Measurements from ENCODE around the gene SLC25A52.
"Not testable (repeated sequence)": the region's sequence is repeated elsewhere in the genome, so short reads cannot be mapped to it uniquely, and the experiment has no call there.

The SLC25A52 gene

DNA sequence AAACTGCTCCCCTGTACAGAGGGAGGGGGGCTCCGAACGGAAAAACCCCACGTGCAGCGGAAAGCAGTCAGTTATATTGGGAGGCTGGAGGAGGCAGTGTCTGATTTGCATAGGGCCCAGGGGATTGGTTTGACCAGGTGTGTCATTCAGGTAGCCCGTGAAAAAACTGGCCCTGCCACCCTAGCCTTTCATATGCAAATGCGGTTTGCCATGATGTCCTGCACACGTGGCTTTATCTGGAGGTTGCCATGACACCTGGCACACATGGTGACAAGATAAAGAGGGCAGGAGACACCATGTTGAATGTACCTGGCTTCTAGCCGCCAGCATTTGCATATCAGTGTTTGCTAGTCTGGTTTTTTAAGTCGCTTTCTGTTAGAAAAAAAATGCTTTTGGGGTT, 20.5 kb downstream of the SLC25A52 start:
- DNase-seq (ENCODE audit: low spot score): no peak

DNA sequence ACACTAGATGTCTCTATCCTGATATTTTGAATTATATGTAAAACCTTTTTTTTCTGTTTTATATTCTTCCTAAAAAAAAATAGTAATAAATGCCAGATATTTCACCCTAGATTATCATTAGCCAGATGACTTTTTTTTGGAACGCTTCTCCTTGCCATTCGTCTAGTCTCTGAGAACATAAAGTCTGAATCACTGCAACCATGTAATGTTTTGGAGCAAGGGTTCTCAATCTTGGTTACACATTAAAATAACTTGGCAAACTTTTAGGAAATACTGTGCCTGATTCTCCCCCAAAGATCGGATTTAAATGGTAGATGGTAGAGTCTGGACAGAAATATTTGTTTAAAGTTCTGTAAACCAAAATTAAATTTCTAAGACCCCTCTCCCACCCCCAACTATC, 21.0 kb downstream of the SLC25A52 start:
- DNase-seq (ENCODE audit: low spot score): no peak

DNA sequence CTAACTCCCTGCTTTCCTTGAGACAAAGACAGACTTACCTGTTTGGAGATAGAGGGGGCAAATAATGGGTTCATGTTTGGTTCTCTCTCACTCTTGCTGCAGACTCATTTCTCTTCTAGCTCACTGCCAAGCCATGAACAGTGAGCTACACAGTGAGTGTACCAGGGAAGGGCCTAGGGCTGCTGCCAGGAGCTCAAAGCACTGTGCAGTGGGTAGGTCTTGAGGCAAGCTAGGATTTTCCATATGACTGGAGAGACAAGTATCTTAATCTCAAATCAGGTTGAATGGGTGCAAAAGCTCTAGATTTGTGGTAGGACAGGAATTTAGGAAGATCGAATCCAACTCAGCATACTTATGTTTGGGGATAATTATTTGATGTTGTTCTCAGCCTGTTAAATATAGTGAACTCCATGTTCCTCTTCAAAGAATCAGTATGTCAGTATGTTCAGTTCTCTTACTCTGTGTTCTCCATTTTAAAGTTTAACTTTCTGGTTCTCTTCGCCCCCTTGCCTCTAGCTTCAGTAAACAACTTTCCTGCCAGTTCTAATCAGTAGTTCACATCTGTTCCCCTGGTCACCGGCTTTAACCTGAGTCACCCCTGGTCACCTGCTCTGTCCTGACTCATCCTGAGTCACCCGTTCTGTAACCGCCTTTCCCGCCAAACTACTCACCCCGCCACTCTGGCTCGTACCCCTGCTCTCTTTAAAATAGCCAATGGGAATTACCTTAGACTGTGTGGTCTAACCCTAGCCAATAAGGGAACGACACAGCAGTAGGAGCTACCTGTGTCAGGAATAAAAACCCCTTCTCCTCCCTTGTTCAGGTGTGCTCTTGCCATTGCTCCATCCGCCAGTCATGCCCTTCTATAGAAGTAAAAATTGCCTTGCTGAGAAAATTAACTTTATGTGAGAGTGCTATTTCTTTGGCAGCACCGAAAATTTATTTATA, 21.9 kb downstream of the SLC25A52 start:
- DNase-seq (ENCODE audit: low spot score): peak; percentile 43

DNA sequence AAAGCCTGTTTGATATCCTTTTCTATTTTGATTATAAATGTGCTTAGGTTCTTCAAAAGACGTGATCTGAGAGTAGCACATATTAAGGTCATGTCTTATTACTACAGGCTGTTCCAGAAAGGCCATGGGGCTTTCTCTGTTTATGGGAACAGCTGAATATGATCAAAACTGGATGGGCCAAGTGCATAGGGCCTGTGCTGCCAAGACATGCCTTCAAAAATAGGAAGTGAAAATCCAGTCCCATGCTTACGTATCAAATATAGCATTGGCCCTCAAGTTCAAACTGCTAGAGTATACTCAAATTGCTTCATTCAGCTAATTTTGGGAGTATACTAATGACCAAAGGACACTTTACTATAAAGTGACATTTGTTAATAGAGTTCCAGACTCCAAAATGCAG, 24.1 kb downstream of the SLC25A52 start:
- no peak for DNase-seq (ENCODE audit: low spot score)

DNA sequence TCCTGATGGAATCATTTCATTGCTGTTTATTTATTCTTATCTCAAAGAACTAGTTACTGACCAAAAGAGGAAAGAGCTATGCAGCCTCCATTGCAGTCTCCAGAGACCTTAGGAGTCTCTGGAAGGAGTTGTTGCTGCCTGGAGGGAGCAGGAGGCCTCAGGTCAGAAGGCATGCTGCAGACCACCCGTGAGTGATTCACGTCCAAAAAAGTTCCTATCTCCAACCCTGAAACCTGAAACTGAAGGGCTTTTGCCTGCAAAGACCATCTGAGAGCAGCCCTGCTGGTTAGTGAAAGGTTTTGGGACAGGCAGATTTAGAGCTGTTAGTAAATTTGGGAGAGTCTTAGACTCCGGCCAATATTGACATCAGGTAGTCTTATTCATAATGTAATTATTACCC, 29.1 kb downstream of the SLC25A52 start:
- DNase-seq (ENCODE audit: low spot score): no peak

DNA sequence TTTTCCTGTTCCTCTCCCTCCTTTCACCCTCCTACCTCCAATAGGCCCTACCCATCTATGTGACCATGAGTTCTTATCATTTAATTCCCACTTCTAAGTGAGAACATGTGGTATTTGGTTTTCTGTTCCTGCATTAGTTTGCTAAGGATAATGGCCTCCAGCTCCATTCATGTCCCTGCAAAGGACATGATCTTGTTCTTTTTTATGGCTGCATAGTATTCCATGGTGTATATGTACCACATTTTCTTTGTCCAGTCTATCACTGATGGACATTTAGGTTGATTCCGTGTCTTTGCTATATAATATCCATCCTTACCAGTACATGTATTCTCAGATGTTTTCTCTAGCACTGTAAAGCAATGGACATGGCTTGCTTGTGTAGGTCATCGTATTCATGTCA, 31.5 kb downstream of the SLC25A52 start:
- not testable (repeated sequence) for DNase-seq (ENCODE audit: low spot score)

DNA sequence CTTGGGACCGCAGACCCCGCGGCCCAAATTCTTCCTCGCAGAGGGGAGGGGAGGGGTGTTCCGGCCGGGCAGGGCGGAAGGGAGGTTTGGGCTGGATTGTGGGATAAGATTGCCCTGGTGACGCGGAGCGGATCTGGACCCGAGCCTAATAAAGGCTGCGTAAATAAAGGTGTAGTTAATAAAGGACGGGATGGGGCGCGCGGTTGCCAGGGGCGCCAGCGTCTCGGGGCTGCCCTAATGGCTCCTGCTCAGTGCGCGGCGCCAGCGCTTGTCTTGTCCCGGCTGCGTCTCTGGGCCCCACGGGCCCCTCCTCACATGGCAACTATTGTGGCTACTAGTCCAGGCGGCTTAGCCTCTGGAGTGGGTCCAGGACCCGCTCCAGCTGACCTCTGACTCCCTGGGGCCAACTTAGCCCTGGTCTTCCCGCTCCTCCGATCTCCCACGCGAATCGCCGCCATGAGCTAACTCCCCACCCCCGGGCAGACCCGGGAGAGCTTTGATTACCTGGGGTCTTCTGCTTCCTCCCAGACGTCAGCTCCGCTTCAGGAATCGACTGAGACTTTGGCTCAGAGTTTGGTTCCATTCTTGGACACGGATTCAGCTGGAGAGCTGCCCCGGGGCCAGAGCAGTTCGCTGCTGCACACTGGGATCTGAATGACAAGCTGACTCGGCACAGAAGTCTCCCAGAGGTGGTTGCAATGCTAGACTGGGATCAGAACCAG, 36.5 kb downstream of the SLC25A52 start:
- peak; percentile 13 for DNase-seq (ENCODE audit: low spot score)

DNA sequence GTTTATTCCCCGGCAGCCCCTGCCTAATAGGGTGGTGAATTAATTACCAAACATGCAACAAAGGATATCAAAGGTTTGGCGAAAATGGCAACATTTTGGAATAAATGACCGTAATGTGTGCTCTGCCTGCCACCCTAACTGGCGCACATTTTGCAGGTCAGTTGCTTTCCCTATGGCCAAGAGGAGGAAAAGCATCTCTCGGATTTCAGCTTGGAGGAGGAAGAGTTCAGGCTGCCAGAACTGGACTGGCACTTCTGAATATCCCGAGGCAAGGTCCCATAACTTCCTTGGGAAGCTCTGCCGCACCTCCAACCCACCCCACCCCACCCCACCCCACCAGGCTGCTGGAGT, 37.1 kb downstream of the SLC25A52 start:
- no peak for DNase-seq (ENCODE audit: low spot score)

DNA sequence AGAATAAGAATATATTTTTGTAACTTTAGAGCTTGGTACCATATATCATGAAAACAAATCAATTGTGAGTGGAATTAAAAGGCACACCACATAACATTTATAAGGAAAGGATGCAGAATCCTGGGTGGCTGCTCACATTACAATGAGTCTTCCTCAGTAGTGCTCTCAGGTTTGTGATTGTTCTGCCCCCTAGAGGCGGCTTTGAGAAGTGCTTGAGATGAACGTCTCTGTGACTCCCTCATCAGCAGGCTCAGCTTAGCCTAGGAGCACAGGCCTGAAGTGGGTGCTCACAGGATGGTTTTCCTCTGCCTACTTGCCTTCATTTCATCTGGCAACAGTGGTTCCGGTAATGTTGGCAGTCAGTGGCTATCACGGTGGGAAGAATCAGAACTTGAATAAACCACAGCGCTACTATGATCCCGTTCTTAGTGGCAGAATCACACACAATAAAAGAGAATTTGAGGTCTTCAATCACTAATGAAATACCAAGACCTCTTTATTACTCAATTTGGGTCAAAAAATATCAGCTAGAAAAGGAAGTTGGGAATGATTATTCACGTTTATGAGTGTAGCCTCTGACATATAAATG, 38.2 kb downstream of the SLC25A52 start:
- DNase-seq (ENCODE audit: low spot score): peak; percentile 84

DNA sequence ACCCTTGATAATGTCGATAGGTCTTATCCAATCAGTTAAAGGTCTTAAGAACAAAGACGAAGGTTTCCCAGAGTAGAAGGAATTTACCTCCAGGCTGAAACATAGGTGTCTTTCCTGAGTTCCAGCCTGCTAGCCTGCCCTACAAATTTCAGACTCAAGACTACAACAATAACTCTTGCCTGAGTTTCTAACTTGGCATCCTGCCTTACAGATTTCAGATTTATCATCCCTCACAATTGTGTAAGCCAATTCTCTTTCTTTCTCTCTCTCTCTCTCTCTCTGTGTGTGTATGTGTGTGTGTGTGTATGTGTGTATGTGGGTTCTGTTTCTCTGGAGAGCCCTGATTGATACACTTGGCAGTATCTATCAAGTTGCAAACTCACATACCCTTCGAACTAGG, 39.1 kb downstream of the SLC25A52 start:
- DNase-seq (ENCODE audit: low spot score): no peak

DNA sequence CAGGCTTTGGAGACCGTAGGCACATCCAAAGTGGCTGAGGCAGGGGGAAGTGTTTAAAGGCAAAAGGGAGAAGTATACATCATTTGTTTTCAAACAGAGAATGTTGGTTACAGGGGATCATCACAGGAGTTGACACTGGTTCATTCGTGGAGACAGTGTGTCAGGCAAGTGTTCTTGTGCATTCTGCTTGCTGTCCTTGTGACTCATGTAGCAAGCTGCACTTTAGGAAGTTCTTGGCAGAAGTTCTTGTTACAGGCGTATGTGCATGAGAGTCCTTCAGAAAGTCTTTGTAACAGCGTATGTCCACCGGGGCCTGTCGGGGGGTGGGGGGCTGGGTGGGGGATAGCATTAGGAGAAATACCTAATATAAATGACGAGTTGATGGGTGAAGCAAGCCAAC, 39.8 kb downstream of the SLC25A52 start:
- no peak for DNase-seq (ENCODE audit: low spot score)

DNA sequence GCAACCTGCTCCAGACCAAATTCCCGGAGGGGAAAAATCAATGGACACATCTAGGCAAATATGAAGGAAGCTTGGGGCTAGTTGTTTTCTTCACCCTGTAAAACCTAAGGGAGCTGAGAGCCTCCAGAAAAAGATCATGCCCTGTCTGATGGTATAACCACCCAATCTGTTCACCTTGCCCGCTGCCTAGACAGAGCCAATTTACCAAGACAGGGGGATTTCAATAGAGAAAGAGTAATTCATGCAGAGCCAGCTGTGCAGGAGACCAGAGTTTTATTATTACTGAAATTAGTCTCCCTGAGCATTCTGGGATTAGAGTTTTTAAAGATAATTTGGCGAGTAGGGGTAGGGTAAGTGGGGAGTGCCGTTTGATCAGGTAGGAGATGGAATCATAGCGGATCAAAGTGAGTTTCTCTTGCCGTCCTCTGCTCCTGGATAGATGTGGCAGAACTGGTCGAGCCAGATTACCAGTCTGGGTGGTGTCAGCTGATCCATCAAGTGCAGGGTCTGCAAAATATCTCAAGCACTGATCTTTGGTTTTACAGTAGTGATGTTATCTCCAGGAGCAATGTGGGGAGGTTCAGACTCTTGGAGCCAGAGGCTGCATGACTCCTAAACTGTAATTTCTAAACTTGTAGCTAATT, 41.2 kb downstream of the SLC25A52 start:
- DNase-seq (ENCODE audit: low spot score): no peak

DNA sequence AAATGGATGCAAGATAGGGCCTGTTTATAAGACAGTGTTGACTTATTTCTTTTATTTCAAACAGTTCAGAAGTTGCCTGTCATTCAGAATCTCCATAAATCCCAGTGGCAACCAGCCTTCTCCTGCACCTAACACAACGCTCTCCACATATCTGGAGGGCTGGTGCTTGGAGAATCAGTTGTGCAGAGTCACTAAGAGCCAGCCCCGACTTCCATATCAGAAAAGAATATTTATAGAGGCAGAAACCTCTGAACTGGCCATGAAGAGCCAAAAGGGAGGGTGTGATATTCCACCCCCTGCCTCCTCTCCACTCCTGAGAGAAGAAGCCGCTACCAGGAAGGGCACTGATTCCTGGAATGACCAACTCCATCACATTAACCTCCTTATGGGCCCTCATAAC, 42.3 kb downstream of the SLC25A52 start:
- DNase-seq (ENCODE audit: low spot score): no peak

DNA sequence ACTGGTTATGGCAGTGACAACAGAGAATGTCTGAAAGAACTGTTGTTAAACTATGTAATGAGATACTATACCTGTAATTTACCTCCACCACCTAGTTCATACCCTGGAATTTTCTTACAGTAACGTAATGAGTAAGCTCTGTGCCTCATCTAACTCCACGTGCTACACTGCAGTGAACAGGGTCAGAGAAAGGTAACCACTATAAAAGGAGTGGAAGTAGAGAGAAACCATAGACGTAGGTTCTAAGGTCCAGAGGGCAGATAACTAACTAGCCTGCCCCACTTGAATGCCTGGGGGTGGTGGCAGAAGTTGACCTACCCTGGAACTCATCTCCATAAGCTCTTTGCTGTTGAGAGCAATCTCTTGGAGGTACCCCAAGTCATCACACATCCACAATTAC, 44.3 kb downstream of the SLC25A52 start:
- DNase-seq (ENCODE audit: low spot score): peak; percentile 30

DNA sequence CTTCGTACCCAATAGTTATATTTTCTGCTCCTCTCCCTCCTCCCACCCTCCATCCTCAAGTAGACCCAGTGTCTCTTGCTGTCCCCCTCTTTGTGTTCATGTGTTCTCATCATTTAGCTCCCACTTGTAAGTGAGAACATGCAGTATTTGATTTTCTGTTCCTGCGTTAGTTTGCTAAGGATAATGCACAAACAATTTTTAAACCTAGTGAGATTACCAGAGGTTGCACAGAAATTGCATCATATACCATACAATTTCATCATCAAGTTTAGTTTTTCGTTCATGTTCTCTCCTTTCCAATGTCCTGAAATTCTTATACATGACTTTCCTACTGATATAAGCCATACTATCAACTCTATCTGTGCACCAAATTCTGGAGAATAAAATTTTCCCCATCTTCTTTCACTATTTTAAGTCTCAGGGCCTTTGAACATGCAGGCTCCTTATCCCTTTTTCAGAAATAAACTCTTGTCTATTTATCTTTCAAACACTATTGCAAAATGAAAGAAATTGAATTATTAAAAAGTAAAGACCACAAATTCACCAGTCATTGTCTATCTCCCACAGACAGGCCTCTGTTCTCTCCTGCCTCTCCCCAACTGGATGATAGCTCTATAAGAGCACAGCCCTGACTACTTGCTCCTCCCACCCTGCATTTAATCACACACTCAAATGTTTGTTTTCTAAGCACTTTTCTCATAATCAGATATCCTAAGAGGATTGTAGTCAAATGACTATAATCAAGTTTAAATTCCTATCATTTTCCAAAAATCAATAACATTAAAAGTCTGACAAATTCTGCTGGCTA, 49.1 kb downstream of the SLC25A52 start:
- no peak for DNase-seq (ENCODE audit: low spot score)

DNA sequence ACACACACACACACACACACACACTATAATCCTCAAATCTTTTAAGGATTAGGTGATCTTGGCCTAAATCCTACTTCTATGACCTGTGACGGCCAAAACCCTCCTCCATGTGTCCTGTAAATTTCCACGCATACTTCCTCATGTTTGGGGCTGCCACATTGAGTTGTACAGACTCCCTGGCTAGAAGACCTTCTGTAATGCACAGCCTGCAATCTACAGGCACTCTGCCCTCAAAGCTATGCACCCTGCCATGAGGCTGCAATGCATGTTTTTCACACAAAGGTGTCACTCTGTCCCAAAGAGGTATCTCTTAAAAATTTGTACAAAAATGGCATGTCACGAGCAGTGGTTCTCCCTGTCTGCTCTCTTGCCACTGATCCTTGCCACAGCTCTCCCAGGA, 49.9 kb downstream of the SLC25A52 start:
- no peak for DNase-seq (ENCODE audit: low spot score)

All from kidney tubule cell (primary cell).